Glutamatergic neuron (in vitro differentiated cells): Measurements from ENCODE around the gene COPS2. TPM values are rescaled to one million over a fixed set of nuclear protein-coding genes. Genes with fewer than 3 reads are reported as not detected.
"Not testable (repeated sequence)": the region's sequence is repeated elsewhere in the genome, so short reads cannot be mapped to it uniquely, and the experiment has no call there.

Experiments
- DNase-seq: peaks from one replicate; pipeline ENCODE4 v3.0.0; 2022
- H3K27ac Mint-ChIP-seq: one replicate; pipeline ENCODE4 v1.8.0; 2020; ENCODE audit warnings: mild to moderate bottlenecking, mixed read lengths, inconsistent platforms; ENCODE audit not compliant: unreplicated experiment
- H3K27me3 Mint-ChIP-seq: one replicate; pipeline ENCODE4 v1.8.0; 2020; ENCODE audit warnings: mild to moderate bottlenecking, moderate library complexity, mixed read lengths, inconsistent platforms; ENCODE audit not compliant: unreplicated experiment
- H3K36me3 Mint-ChIP-seq: one replicate; pipeline ENCODE4 v1.8.0; 2020; ENCODE audit warnings: mild to moderate bottlenecking, mixed read lengths, inconsistent platforms; ENCODE audit not compliant: unreplicated experiment
- H3K4me1 Mint-ChIP-seq: one replicate; pipeline ENCODE4 v1.8.0; 2020; ENCODE audit warnings: mild to moderate bottlenecking, low read depth, mixed read lengths, inconsistent platforms; ENCODE audit not compliant: unreplicated experiment
- H3K4me3 Mint-ChIP-seq: one replicate; pipeline ENCODE4 v1.8.0; 2020; ENCODE audit warnings: mild to moderate bottlenecking, mixed read lengths, inconsistent platforms; ENCODE audit not compliant: unreplicated experiment
- H3K9me3 Mint-ChIP-seq: one replicate; pipeline ENCODE4 v1.8.0; 2020; ENCODE audit warnings: mild to moderate bottlenecking, moderate library complexity, mixed read lengths, inconsistent platforms; ENCODE audit not compliant: unreplicated experiment
- total RNA-seq: library from RNA; stranded (reverse); fragmentation: NEBNext Ultra II Directional; extraction: Animal tissue kit (Norgen Biotek cat#: 25700); gene quantifications from one replicate; pipeline ENCODE4 v1.2.1, GENCODE V29; 2021; ENCODE audit not compliant: unreplicated experiment
- TF ChIP-seq, protein P1 (sequence below): fragments of 200-600 bp; sonication (generic); IDR thresholded peaks from one replicate; pipeline ENCODE4 v1.5.0; 2021; ENCODE audit not compliant: partially characterized antibody, unreplicated experiment

COPS2 gene
- total RNA-seq, 1 donor from 2014 or later: 71.8 TPM

DNA sequence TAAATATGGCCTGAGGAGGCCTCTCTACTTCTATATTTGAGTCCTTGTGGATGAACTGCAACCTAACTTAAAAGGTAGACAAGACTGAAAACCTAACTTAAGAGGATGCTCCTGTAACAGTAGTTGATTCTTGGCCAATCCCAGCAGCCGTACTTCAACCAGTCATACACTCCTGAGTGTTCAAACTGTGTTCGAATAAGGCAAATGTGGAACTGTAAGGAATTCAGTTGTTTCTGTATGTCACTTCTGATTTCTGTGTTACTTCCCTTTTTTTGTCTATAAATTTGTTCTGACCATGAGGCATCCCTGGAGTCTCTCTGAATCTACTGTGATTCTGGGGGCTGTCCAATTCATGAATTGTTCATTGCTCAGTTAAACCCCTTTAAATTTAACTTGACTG lies 35.2 kb upstream of the COPS2 start:
- TF ChIP-seq, protein P1, sequence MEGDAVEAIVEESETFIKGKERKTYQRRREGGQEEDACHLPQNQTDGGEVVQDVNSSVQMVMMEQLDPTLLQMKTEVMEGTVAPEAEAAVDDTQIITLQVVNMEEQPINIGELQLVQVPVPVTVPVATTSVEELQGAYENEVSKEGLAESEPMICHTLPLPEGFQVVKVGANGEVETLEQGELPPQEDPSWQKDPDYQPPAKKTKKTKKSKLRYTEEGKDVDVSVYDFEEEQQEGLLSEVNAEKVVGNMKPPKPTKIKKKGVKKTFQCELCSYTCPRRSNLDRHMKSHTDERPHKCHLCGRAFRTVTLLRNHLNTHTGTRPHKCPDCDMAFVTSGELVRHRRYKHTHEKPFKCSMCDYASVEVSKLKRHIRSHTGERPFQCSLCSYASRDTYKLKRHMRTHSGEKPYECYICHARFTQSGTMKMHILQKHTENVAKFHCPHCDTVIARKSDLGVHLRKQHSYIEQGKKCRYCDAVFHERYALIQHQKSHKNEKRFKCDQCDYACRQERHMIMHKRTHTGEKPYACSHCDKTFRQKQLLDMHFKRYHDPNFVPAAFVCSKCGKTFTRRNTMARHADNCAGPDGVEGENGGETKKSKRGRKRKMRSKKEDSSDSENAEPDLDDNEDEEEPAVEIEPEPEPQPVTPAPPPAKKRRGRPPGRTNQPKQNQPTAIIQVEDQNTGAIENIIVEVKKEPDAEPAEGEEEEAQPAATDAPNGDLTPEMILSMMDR: no peak
- peaks cover 3% of the 10 kb centered on the region for H3K27me3 Mint-ChIP-seq
- peaks cover 5% of the 10 kb centered on the region for H3K9me3 Mint-ChIP-seq
- H3K4me3 Mint-ChIP-seq: no peak overlapping the region
- no peak for DNase-seq
- no peak overlapping the region for H3K27ac Mint-ChIP-seq
- H3K4me1 Mint-ChIP-seq: no peaks in the 10 kb centered on the region
- H3K36me3 Mint-ChIP-seq: no peaks in the 10 kb centered on the region

DNA sequence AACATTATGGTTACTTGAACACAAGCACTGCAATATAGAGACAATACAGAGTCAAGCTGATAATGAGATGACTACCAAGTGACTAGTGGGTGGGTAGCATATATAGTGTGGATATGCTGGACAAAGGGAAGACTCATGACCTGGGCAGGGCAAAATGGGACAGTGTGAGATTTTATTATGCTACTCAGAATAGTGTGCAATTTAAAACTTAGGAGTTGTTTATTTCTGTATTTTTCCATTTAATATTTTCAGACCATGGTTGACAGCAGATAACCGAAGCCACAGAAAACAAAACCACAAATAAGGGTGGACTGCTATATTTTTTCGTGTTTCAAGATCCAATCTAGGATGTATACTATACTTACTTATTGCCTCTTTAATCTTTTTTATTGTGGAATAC lies 34.2 kb upstream of the COPS2 start:
- Mint-ChIP-seq H3K4me1 (no peaks in the 10 kb centered on the region), H3K4me3 (no peak overlapping the region), H3K27ac (no peak overlapping the region), H3K36me3 (no peaks in the 10 kb centered on the region), H3K27me3 (peaks cover 3% of the 10 kb centered on the region), H3K9me3 (peaks cover 5% of the 10 kb centered on the region)
- no peak for DNase-seq
- TF ChIP-seq, protein P1: no peak

DNA sequence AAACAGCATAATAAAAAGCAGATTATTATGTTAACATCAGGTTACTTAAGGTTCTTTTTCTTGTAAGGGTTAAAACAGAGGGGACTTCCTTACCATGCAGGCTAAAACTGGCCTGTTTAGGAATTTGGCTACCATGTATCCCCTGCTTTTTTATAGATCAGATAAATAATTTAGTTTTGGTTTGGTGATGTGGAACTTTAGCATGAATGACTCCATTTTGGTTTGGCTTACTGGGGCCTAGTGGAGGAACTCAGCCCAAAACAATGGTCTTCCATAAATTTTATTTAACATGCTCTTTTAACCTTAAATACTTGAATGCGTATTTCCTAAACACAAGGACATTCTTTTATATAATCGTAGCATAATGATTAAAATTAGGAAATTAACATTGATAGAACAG lies 33.5 kb upstream of the COPS2 start:
- no peak overlapping the region for H3K4me3 Mint-ChIP-seq
- peaks cover 3% of the 10 kb centered on the region for H3K27me3 Mint-ChIP-seq
- H3K36me3 Mint-ChIP-seq: no peaks in the 10 kb centered on the region
- no peak for DNase-seq
- TF ChIP-seq, protein P1: no peak
- H3K27ac Mint-ChIP-seq: no peak overlapping the region
- H3K9me3 Mint-ChIP-seq: peaks cover 5% of the 10 kb centered on the region
- no peaks in the 10 kb centered on the region for H3K4me1 Mint-ChIP-seq

DNA sequence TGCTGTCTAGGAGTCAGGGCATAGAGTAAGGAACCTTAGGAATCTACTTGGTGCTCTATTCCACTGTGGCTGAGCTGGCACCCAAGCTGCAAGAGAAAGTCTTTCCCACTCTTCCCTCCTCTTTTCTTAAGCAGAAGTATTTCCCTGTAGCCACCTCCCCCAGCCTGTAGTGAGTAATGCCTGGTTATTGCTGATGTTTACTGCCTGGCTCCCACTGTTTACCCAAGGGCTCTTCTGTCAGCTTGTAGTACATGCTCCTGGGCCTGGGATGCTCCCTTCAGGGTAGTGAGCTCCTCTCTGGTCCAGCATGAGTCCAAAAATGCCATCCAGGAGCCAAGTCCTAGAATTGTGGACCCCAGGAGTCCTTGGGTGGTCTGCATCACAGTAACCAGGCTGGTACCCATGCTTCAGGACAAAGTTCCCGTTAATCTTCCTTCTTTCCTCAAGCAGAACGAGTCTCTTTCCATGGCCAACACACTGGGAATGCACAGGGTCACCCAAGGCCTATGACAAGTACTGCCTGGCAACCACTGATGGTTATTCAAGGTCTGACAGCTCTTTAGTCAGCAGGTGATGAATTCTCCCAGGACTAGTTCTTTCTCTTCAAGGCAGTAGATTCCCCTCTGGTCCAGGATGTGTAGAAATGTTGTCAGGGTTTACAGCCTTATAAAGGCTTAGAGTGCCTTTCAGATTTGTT lies 32.3 kb upstream of the COPS2 start:
- no peak for DNase-seq
- no peaks in the 10 kb centered on the region for H3K4me1 Mint-ChIP-seq
- no peak overlapping the region for H3K4me3 Mint-ChIP-seq
- H3K9me3 Mint-ChIP-seq: peaks cover 5% of the 10 kb centered on the region
- H3K27me3 Mint-ChIP-seq: peaks cover 3% of the 10 kb centered on the region
- H3K36me3 Mint-ChIP-seq: no peaks in the 10 kb centered on the region
- no peak overlapping the region for H3K27ac Mint-ChIP-seq
- TF ChIP-seq, protein P1: no peak

DNA sequence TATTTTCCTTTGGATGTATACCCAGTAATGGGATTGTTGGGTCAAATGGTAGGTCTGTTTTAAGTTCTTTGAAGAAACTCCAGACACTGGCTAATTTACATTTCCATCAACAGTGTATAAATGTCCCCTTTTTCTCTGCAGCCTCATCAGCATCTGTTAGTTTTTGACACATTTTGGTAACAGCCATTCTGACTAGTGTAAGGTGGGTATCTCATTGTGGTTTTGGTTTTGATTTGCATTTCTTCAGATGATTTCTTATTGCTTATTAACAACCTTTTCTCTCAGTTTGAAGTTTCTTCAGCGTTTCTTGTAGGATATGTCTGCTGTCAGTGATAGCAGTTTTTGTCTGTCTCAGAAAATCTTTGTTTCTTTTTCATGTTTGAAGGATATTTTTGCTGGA lies 30.1 kb upstream of the COPS2 start:
- TF ChIP-seq, protein P1: no peak
- DNase-seq: no peak
- peaks cover 4% of the 10 kb centered on the region for H3K4me1 Mint-ChIP-seq
- peaks cover 6% of the 10 kb centered on the region for H3K9me3 Mint-ChIP-seq
- H3K4me3 Mint-ChIP-seq: no peak overlapping the region
- H3K36me3 Mint-ChIP-seq: no peaks in the 10 kb centered on the region
- peaks cover 3% of the 10 kb centered on the region for H3K27me3 Mint-ChIP-seq
- H3K27ac Mint-ChIP-seq: no peak overlapping the region

DNA sequence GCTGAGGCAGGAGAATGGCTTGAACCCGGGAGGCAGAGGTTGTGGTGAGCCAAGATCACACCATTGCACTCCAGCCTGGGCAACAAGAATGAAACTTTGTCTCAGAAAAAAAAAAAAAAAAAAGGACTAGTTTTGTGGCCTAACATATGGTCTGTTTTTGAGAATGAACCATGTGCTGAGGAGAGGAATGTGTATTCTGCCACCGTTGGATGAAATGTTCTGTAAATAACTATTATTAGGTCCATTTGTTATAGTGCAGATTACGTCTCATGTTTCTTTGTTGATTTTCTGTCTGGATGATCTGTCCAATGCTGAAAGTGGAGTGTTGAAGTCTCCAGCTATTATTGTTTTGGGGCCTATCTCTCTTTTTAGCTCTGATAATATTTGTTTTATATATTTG lies 28.3 kb upstream of the COPS2 start:
- not testable (repeated sequence) for DNase-seq, H3K27ac Mint-ChIP-seq

More for the DNA sequence above, 28.3 kb upstream of the COPS2 start:
- H3K9me3 Mint-ChIP-seq, H3K36me3 Mint-ChIP-seq, H3K4me1 Mint-ChIP-seq, H3K4me3 Mint-ChIP-seq, H3K27me3 Mint-ChIP-seq: not testable (repeated sequence)
